ENCODE results near the gene POLR2M. TPM values are rescaled to one million over a fixed set of nuclear protein-coding genes. Genes with fewer than 3 reads are reported as not detected.

Gene POLR2M
- total and polyA plus RNA-seq, 4 donors, result 20.6 to 306 (median 84.8) TPM

GRCh38 chr15:57734860-57735259, 28.3 kb downstream of the POLR2M start:
- no peaks in the 10 kb centered on the region for H3K27me3 ChIP-seq (ENCODE audit: control insufficient read depth in 3 of 3, insufficient read depth in 3 of 3, low read length in 2 of 3)
- no peaks in the 10 kb centered on the region for H3K36me3 ChIP-seq (ENCODE audit: control insufficient read depth in 4 of 4, insufficient read depth in 4 of 4, low read length in 4 of 4)
- no peaks in the 10 kb centered on the region for H3K9me3 ChIP-seq (ENCODE audit: control insufficient read depth in 4 of 4, insufficient read depth in 3 of 4, low read length in 3 of 4)
- ATAC-seq (ENCODE audit: insufficient read depth, low FRiP score) (no peak), DNase-seq (peak in 2 of 3 donors; percentile 22 to 26)
- 76 to 84% methylated on average over 2 of the region's 2 CpGs for WGBS, 2 donors
- no peak overlapping the region for H3K27ac ChIP-seq (ENCODE audit: low read depth in 1 of 2, low read length in 1 of 2)
- H3K4me3 ChIP-seq, result no peak overlapping the region
- no peak overlapping the region for H3K9ac ChIP-seq (ENCODE audit: insufficient read depth in 1 of 2, low read length in 2 of 2)
- peaks cover 0 to 20% (median 3%) of the 10 kb centered on the region in 5 donors for H3K4me1 ChIP-seq (ENCODE audit: control insufficient read depth in 5 of 5, insufficient read depth in 5 of 5, low read length in 5 of 5)
- no peak for TF ChIP-seq CTCF (IDR thresholded peaks at IDR 0.05; ENCODE audit: control extremely low read depth, extremely low read depth)

- TF ChIP-seq CTCF (IDR thresholded peaks at IDR 0.05; ENCODE audit: control extremely low read depth, extremely low read depth), result no peak
- no peak overlapping the region for H3K4me3 ChIP-seq
- H3K36me3 ChIP-seq (ENCODE audit: control insufficient read depth in 4 of 4, insufficient read depth in 4 of 4, low read length in 4 of 4), result no peaks in the 10 kb centered on the region
- H3K9me3 ChIP-seq (ENCODE audit: control insufficient read depth in 4 of 4, insufficient read depth in 3 of 4, low read length in 3 of 4), result no peaks in the 10 kb centered on the region
- no peaks in the 10 kb centered on the region for H3K27me3 ChIP-seq (ENCODE audit: control insufficient read depth in 3 of 3, insufficient read depth in 3 of 3, low read length in 2 of 3)
- 88 to 93% methylated on average over 8 of the region's 8 CpGs for WGBS, 2 donors
- H3K4me1 ChIP-seq (ENCODE audit: control insufficient read depth in 5 of 5, insufficient read depth in 5 of 5, low read length in 5 of 5), result peaks cover 0 to 20% (median 3%) of the 10 kb centered on the region in 5 donors
- no peak overlapping the region for H3K27ac ChIP-seq (ENCODE audit: low read depth in 1 of 2, low read length in 1 of 2)
- peak in 1 of 3 donors; percentile 14 for DNase-seq
- H3K9ac ChIP-seq (ENCODE audit: insufficient read depth in 1 of 2, low read length in 2 of 2), result no peak overlapping the region
- ATAC-seq (ENCODE audit: insufficient read depth, low FRiP score), result no peak
These were observed 28.9 kb downstream of the POLR2M start for GRCh38 chr15:57735431-57735830.

- Histone ChIP-seq H3K27ac (ENCODE audit: low read depth in 1 of 2, low read length in 1 of 2) (no peak overlapping the region), H3K36me3 (ENCODE audit: control insufficient read depth in 4 of 4, insufficient read depth in 4 of 4, low read length in 4 of 4) (no peaks in the 10 kb centered on the region), H3K9ac (ENCODE audit: insufficient read depth in 1 of 2, low read length in 2 of 2) (no peak overlapping the region), H3K27me3 (ENCODE audit: control insufficient read depth in 3 of 3, insufficient read depth in 3 of 3, low read length in 2 of 3) (no peaks in the 10 kb centered on the region), H3K4me3 (no peak overlapping the region), H3K9me3 (ENCODE audit: control insufficient read depth in 4 of 4, insufficient read depth in 3 of 4, low read length in 3 of 4) (no peaks in the 10 kb centered on the region), H3K4me1 (ENCODE audit: control insufficient read depth in 5 of 5, insufficient read depth in 5 of 5, low read length in 5 of 5) (peaks cover 0 to 21% (median 3%) of the 10 kb centered on the region in 5 donors)
- whole genome bisulfite sequencing, 2 donors, result 87 to 92% methylated on average over 4 of the region's 4 CpGs
- DNase-seq (no peak), ATAC-seq (ENCODE audit: insufficient read depth, low FRiP score) (no peak)
- no peak for TF ChIP-seq CTCF (IDR thresholded peaks at IDR 0.05; ENCODE audit: control extremely low read depth, extremely low read depth)
These were observed 29.4 kb downstream of the POLR2M start for GRCh38 chr15:57735891-57736290.

GRCh38 chr15:57736591-57736990, 30.1 kb downstream of the POLR2M start:
- H3K4me3 ChIP-seq, result no peak overlapping the region
- WGBS, 2 donors, result 89 to 97% methylated on average over 2 of the region's 2 CpGs
- ATAC-seq (ENCODE audit: insufficient read depth, low FRiP score), result no peak

More at GRCh38 chr15:57736591-57736990, 30.1 kb downstream of the POLR2M start:
- no peaks in the 10 kb centered on the region for H3K27me3 ChIP-seq (ENCODE audit: control insufficient read depth in 3 of 3, insufficient read depth in 3 of 3, low read length in 2 of 3)
- no peak overlapping the region for H3K27ac ChIP-seq (ENCODE audit: low read depth in 1 of 2, low read length in 1 of 2)
- no peak for DNase-seq
- H3K9me3 ChIP-seq (ENCODE audit: control insufficient read depth in 4 of 4, insufficient read depth in 3 of 4, low read length in 3 of 4), result no peaks in the 10 kb centered on the region
- TF ChIP-seq CTCF (IDR thresholded peaks at IDR 0.05; ENCODE audit: control extremely low read depth, extremely low read depth), result no peak
- peaks cover 0 to 22% (median 3%) of the 10 kb centered on the region in 5 donors for H3K4me1 ChIP-seq (ENCODE audit: control insufficient read depth in 5 of 5, insufficient read depth in 5 of 5, low read length in 5 of 5)
- H3K9ac ChIP-seq (ENCODE audit: insufficient read depth in 1 of 2, low read length in 2 of 2), result no peak overlapping the region
- no peaks in the 10 kb centered on the region for H3K36me3 ChIP-seq (ENCODE audit: control insufficient read depth in 4 of 4, insufficient read depth in 4 of 4, low read length in 4 of 4)

Data from lung (tissue), 12 donors.